Uterus (tissue), 2 donors: ENCODE results near the gene GHRL.

ENCODE experiments used
- POLR2A ChIP-seq, 2 donors: fragments of 450-650 bp; IDR thresholded peaks; one replicate each; pipeline ENCODE4 v1.6.1; 2016; ENCODE audit warnings: antibody characterized with exemption in 2 of 2, mild to moderate bottlenecking in 1 of 2, moderate library complexity in 1 of 2
- TF ChIP-seq, protein P1 (sequence below), 4 experiments: fragments of 200-600 bp in 2 of 4; fragments of 450-650 bp in 2 of 4; sonication (generic) in 2 of 4; IDR thresholded peaks; one replicate each; pipeline ENCODE4 v1.5.1; 2016 to 2019; ENCODE audit warnings: antibody characterized with exemption in 4 of 4, mild to moderate bottlenecking in 2 of 4, moderate library complexity in 1 of 4

DNA sequence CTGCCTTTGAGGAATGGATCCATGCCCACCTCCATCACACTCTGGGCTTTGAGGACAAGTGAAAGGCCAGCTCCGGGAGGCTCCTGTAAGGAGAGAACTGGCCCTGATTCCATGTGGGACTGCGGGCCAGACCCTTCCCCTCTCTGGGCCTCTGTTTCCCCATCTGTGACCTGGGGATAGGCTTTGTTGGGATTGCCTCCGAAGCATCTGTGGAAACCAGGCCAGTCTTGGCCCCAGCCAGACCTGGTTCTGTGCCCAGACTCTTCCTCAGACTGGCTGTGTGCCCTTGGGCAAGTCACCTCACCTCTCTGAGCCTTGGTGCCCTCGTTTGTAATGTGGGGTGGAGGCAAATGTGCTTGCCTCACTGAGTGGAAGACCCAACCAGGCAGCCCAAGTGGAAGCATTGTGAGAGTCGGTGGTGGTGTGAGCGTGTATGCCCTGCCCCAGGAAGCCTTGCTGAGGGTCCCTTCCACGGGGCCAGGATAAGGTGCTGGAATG, 49.2 kb upstream of the GHRL start:
- TF ChIP-seq, protein P1, sequence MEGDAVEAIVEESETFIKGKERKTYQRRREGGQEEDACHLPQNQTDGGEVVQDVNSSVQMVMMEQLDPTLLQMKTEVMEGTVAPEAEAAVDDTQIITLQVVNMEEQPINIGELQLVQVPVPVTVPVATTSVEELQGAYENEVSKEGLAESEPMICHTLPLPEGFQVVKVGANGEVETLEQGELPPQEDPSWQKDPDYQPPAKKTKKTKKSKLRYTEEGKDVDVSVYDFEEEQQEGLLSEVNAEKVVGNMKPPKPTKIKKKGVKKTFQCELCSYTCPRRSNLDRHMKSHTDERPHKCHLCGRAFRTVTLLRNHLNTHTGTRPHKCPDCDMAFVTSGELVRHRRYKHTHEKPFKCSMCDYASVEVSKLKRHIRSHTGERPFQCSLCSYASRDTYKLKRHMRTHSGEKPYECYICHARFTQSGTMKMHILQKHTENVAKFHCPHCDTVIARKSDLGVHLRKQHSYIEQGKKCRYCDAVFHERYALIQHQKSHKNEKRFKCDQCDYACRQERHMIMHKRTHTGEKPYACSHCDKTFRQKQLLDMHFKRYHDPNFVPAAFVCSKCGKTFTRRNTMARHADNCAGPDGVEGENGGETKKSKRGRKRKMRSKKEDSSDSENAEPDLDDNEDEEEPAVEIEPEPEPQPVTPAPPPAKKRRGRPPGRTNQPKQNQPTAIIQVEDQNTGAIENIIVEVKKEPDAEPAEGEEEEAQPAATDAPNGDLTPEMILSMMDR (IDR thresholded peaks at IDR 0.05), result no peak
- TF ChIP-seq POLR2A (IDR thresholded peaks at IDR 0.05), result no peak
